Activated CD4-positive, alpha-beta memory T cell treated with anti-CD3 and anti-CD28 coated beads, Interleukin-2, amount 10 ng/mL, durations not matched to agents 7 days and 5 days (primary cell): ENCODE data around the gene HMCN2. TPM values are rescaled to one million over a fixed set of nuclear protein-coding genes. Genes with fewer than 3 reads are reported as not detected.
"Not testable (repeated sequence)": the region's sequence is repeated elsewhere in the genome, so short reads cannot be mapped to it uniquely, and the experiment has no call there.

ENCODE experiments used
- CTCF ChIA-PET: fragments of 350-600 bp; sonication (Branson Sonifier 250); formaldehyde crosslinking; loops from one replicate; lab custom pipeline; 2021; ENCODE audit warnings: antibody characterized with exemption, inconsistent platforms; lab: Charles Lee
- POLR2A ChIA-PET: fragments of 350-600 bp; sonication (Branson Sonifier 250); formaldehyde crosslinking; loops from one replicate; lab custom pipeline; 2021; ENCODE audit warnings: antibody characterized with exemption; lab: Charles Lee
- DNase-seq: peaks from one replicate; pipeline ENCODE4 v3.0.0-alpha.2; 2020
- H3K27ac Mint-ChIP-seq: one replicate; pipeline ENCODE4 v1.8.0; 2021; ENCODE audit warnings: mild to moderate bottlenecking, mixed read lengths
- H3K27me3 Mint-ChIP-seq: one replicate; pipeline ENCODE4 v1.8.0; 2021; ENCODE audit warnings: mixed read lengths
- H3K36me3 Mint-ChIP-seq: one replicate; pipeline ENCODE4 v1.8.0; 2021; ENCODE audit warnings: low read depth, mixed read lengths
- H3K4me1 Mint-ChIP-seq: one replicate; pipeline ENCODE4 v1.8.0; 2021; ENCODE audit warnings: mixed read lengths
- H3K4me3 Mint-ChIP-seq: one replicate; pipeline ENCODE4 v1.8.0; 2021; ENCODE audit warnings: mild to moderate bottlenecking, mixed read lengths
- H3K9me3 Mint-ChIP-seq: one replicate; pipeline ENCODE4 v1.8.0; 2021; ENCODE audit warnings: mixed read lengths
- total RNA-seq, 2 experiments: library from RNA; stranded (reverse); gene quantifications; one replicate each; pipeline ENCODE4 v1.2.3, GENCODE V29; 2021

The HMCN2 gene
- total RNA-seq, 2 experiments from 2014 or later: not detected

- DNase-seq: peak; percentile 84
- Mint-ChIP-seq H3K4me3 (peak overlapping the region; percentile 52), H3K36me3 (no peaks in the 10 kb centered on the region), H3K27me3 (no peaks in the 10 kb centered on the region), H3K4me1 (peaks cover 37% of the 10 kb centered on the region), H3K27ac (peak overlapping the region; percentile 66), H3K9me3 (no peaks in the 10 kb centered on the region)
- ChIA-PET POLR2A (interaction anchor here (0.8 kb wide), 1 partner anchor 135 kb away, joined by 3 read pairs; no protein-coding TSS in a partner anchor), CTCF (interaction anchor here (1.0 to 10.9 kb wide), 6 partner anchors 13 to 143 kb away, joined by 3 to 75 read pairs (median 4); no protein-coding TSS in a partner anchor)
These were observed 22.3 kb upstream of the HMCN2 start for GRCh38 chr9:130243015-130243881.

GRCh38 chr9:130243882-130244170 is 21.7 kb upstream of the HMCN2 start:
- no peaks in the 10 kb centered on the region for H3K27me3 Mint-ChIP-seq
- no peaks in the 10 kb centered on the region for H3K36me3 Mint-ChIP-seq
- H3K9me3 Mint-ChIP-seq: no peaks in the 10 kb centered on the region
- H3K4me1 Mint-ChIP-seq: peaks cover 34% of the 10 kb centered on the region
- CTCF ChIA-PET: interaction anchor here (0.6 to 10.9 kb wide), 5 partner anchors 98 to 169 kb away, joined by 3 to 75 read pairs (median 3); no protein-coding TSS in a partner anchor
- POLR2A ChIA-PET: no interaction called here
- no peak for DNase-seq
- no peak overlapping the region for H3K4me3 Mint-ChIP-seq
- no peak overlapping the region for H3K27ac Mint-ChIP-seq

GRCh38 chr9:130244548-130245165 is 20.9 kb upstream of the HMCN2 start:
- peaks cover 6% of the 10 kb centered on the region for H3K27me3 Mint-ChIP-seq
- POLR2A ChIA-PET: no interaction called here
- H3K27ac Mint-ChIP-seq: no peak overlapping the region
- no peak for DNase-seq
- no peak overlapping the region for H3K4me3 Mint-ChIP-seq
- H3K36me3 Mint-ChIP-seq: no peaks in the 10 kb centered on the region
- H3K9me3 Mint-ChIP-seq: no peaks in the 10 kb centered on the region
- CTCF ChIA-PET: interaction anchor here (0.6 to 10.9 kb wide), 4 partner anchors 99 to 339 kb away, joined by 3 to 75 read pairs (median 3); no protein-coding TSS in a partner anchor
- peaks cover 27% of the 10 kb centered on the region for H3K4me1 Mint-ChIP-seq

GRCh38 chr9:130245474-130245873 is 20.1 kb upstream of the HMCN2 start:
- Mint-ChIP-seq H3K36me3 (no peaks in the 10 kb centered on the region), H3K4me3 (no peak overlapping the region), H3K9me3 (no peaks in the 10 kb centered on the region), H3K27ac (no peak overlapping the region), H3K4me1 (peaks cover 19% of the 10 kb centered on the region), H3K27me3 (peaks cover 13% of the 10 kb centered on the region)
- DNase-seq: no peak
- POLR2A ChIA-PET: interaction anchor here (1.5 kb wide), 1 partner anchor 15 kb away, joined by 5 read pairs; no protein-coding TSS in a partner anchor
- CTCF ChIA-PET: interaction anchor here (0.7 to 10.9 kb wide), 4 partner anchors 51 to 340 kb away, joined by 3 to 75 read pairs (median 4); no protein-coding TSS in a partner anchor

GRCh38 chr9:130246126-130246525 is 19.4 kb upstream of the HMCN2 start:
- CTCF ChIA-PET: interaction anchor here (0.6 to 10.9 kb wide), 5 partner anchors 10 to 661 kb away, joined by 3 to 75 read pairs (median 5); no protein-coding TSS in a partner anchor
- no peak for DNase-seq
- Mint-ChIP-seq H3K4me1 (peaks cover 12% of the 10 kb centered on the region), H3K27ac (no peak overlapping the region), H3K36me3 (no peaks in the 10 kb centered on the region), H3K27me3 (peaks cover 15% of the 10 kb centered on the region), H3K9me3 (no peaks in the 10 kb centered on the region), H3K4me3 (no peak overlapping the region)
- POLR2A ChIA-PET: interaction anchor here (1.0 to 1.5 kb wide), 2 partner anchors 14 to 118 kb away, joined by 3 to 5 read pairs; no protein-coding TSS in a partner anchor

GRCh38 chr9:130254747-130255630 is 10.6 kb upstream of the HMCN2 start:
- Mint-ChIP-seq H3K27ac (no peak overlapping the region), H3K4me1 (no peaks in the 10 kb centered on the region), H3K27me3 (peaks cover 29% of the 10 kb centered on the region), H3K4me3 (no peak overlapping the region), H3K9me3 (no peaks in the 10 kb centered on the region), H3K36me3 (no peaks in the 10 kb centered on the region)
- no peak for DNase-seq
- POLR2A ChIA-PET: interaction anchor here (1.3 kb wide), 1 partner anchor 15 kb away, joined by 4 read pairs; no protein-coding TSS in a partner anchor
- CTCF ChIA-PET: no interaction called here

- CTCF ChIA-PET: interaction anchor here (1.2 kb wide), 1 partner anchor 13 kb away, joined by 4 read pairs; no protein-coding TSS in a partner anchor
These were observed 9.9 kb upstream of the HMCN2 start for GRCh38 chr9:130255631-130256134.

GRCh38 chr9:130256644-130257043 is 8.9 kb upstream of the HMCN2 start:
- Mint-ChIP-seq H3K9me3 (no peaks in the 10 kb centered on the region), H3K4me3 (no peak overlapping the region), H3K27ac (no peak overlapping the region), H3K27me3 (peaks cover 21% of the 10 kb centered on the region), H3K36me3 (no peaks in the 10 kb centered on the region), H3K4me1 (no peaks in the 10 kb centered on the region)
- ChIA-PET CTCF (interaction anchor here (1.2 kb wide), 1 partner anchor 14 kb away, joined by 4 read pairs; no protein-coding TSS in a partner anchor), POLR2A (no interaction called here)
- no peak for DNase-seq

More at GRCh38 chr9:130255631-130256134, 9.9 kb upstream of the HMCN2 start:
- H3K9me3 Mint-ChIP-seq: no peaks in the 10 kb centered on the region
- no peaks in the 10 kb centered on the region for H3K36me3 Mint-ChIP-seq
- H3K4me3 Mint-ChIP-seq: no peak overlapping the region
- H3K27me3 Mint-ChIP-seq: peaks cover 22% of the 10 kb centered on the region
- no peak overlapping the region for H3K27ac Mint-ChIP-seq
- no peaks in the 10 kb centered on the region for H3K4me1 Mint-ChIP-seq
- DNase-seq: no peak
- POLR2A ChIA-PET: interaction anchor here (1.3 kb wide), 1 partner anchor 15 kb away, joined by 4 read pairs; no protein-coding TSS in a partner anchor

- POLR2A ChIA-PET, H3K4me1 Mint-ChIP-seq, DNase-seq, H3K36me3 Mint-ChIP-seq, H3K9me3 Mint-ChIP-seq, H3K4me3 Mint-ChIP-seq, H3K27ac Mint-ChIP-seq: not testable (repeated sequence)
- H3K27me3 Mint-ChIP-seq: peaks cover 27% of the 10 kb centered on the region
- CTCF ChIA-PET: interaction anchor here (1.0 kb wide), 2 partner anchors 18 to 22 kb away, joined by 3 to 5 read pairs; no protein-coding TSS in a partner anchor
These were observed 7.4 kb upstream of the HMCN2 start for GRCh38 chr9:130258137-130258536.

GRCh38 chr9:130259044-130259443 is 6.5 kb upstream of the HMCN2 start:
- no peak for DNase-seq
- Mint-ChIP-seq H3K4me1 (no peaks in the 10 kb centered on the region), H3K27me3 (peaks cover 36% of the 10 kb centered on the region), H3K36me3 (no peaks in the 10 kb centered on the region), H3K9me3 (no peaks in the 10 kb centered on the region), H3K27ac (no peak overlapping the region), H3K4me3 (no peak overlapping the region)
- ChIA-PET POLR2A (interaction anchor here (2.2 kb wide), 1 partner anchor 13 kb away, joined by 5 read pairs; no protein-coding TSS in a partner anchor), CTCF (interaction anchor here (0.6 to 1.0 kb wide), 4 partner anchors 19 to 53 kb away, joined by 3 to 5 read pairs (median 3); no protein-coding TSS in a partner anchor)

- Mint-ChIP-seq H3K27ac (no peak overlapping the region), H3K4me1 (peaks cover 2% of the 10 kb centered on the region), H3K27me3 (peaks cover 47% of the 10 kb centered on the region), H3K4me3 (no peak overlapping the region), H3K36me3 (no peaks in the 10 kb centered on the region), H3K9me3 (no peaks in the 10 kb centered on the region)
- POLR2A ChIA-PET: interaction anchor here (2.2 kb wide), 1 partner anchor 15 kb away, joined by 5 read pairs; no protein-coding TSS in a partner anchor
- CTCF ChIA-PET: no interaction called here
- DNase-seq: no peak
These were observed 4.5 kb upstream of the HMCN2 start for GRCh38 chr9:130260816-130261765.
